Endothelial cell of umbilical vein (primary cell): ENCODE measurements around the gene TLE7. TPM values are rescaled to one million over a fixed set of nuclear protein-coding genes. Genes with fewer than 3 reads are reported as not detected.

Source experiments
- BruUV-seq: library from RNA; stranded (reverse); fragments of 400-500 nt; replicated peaks from 2 replicates; lab custom pipeline; 2021; lab: Mats Ljungman, UMichigan
- CTCF ChIA-PET: fragments of 300-600, 350-600 bp; sonication (Branson Sonifier 250); formaldehyde crosslinking; loops from one replicate; lab custom pipeline; 2021; ENCODE audit warnings: antibody characterized with exemption, inconsistent platforms; lab: Charles Lee
- POLR2A ChIA-PET: fragments of 300-600, 350-600 bp; sonication (Branson Sonifier 250); formaldehyde crosslinking; loops from one replicate; lab custom pipeline; 2021; ENCODE audit warnings: antibody characterized with exemption, inconsistent platforms; lab: Charles Lee
- DNase-seq: peaks from one replicate; pipeline ENCODE4 v3.0.0-alpha.2; 2011; ENCODE audit warnings: low read depth, low spot score
- FAIRE-seq: peaks from 2 replicates; lab custom pipeline; 2011; peaks lifted over from hg19 to GRCh38; lab: Jason Lieb, UNC
- H2AFZ ChIP-seq: 2 replicates; pipeline ENCODE4 v1.6.0; 2012; ENCODE audit warnings: low read depth, low read length, control low read depth, inconsistent platforms
- H3K27ac ChIP-seq: 2 replicates; pipeline ENCODE4 v1.5.1; 2011; ENCODE audit warnings: low read depth, mild to moderate bottlenecking, control low read depth, low read length, moderate library complexity; ENCODE audit not compliant: insufficient read depth
- H3K27me3 ChIP-seq, 2 experiments: 2 replicates each; pipeline versions ENCODE4 v1.6.0 to v1.6.1; 2011; ENCODE audit warnings: low read length in 2 of 2, mixed read lengths in 1 of 2; ENCODE audit not compliant: control insufficient read depth in 2 of 2, insufficient read depth in 2 of 2
- H3K36me3 ChIP-seq, 2 experiments: 2 replicates in 1 of 2; 3 replicates in 1 of 2; pipeline ENCODE4 v1.5.1; 2011; ENCODE audit warnings: low read length in 2 of 2, mild to moderate bottlenecking in 1 of 2, moderate library complexity in 1 of 2; ENCODE audit not compliant: control insufficient read depth in 2 of 2, insufficient read depth in 2 of 2; ENCODE audit errors: extremely low read depth in 1 of 2
- H3K4me1 ChIP-seq: 3 replicates; pipeline ENCODE4 v1.5.1; 2011; ENCODE audit warnings: mild to moderate bottlenecking, low read length; ENCODE audit not compliant: control insufficient read depth, insufficient read depth; ENCODE audit errors: extremely low read depth
- H3K4me2 ChIP-seq: 2 replicates; pipeline ENCODE4 v1.6.1; 2011; ENCODE audit warnings: low read length, control low read depth, mixed read lengths; ENCODE audit not compliant: insufficient read depth
- H3K4me3 ChIP-seq, 3 experiments: fragments of 200-600 bp in 1 of 3; sonication (generic), shearing (Covaris generic) in 1 of 3; replicated peaks in 1 of 3; 2 replicates each; pipeline ENCODE4 v1.5.1; 2011 to 2016; ENCODE audit warnings: control low read depth in 3 of 3, low read length in 3 of 3, mild to moderate bottlenecking in 2 of 3, inconsistent platforms in 1 of 3, low read depth in 1 of 3, moderate library complexity in 1 of 3; ENCODE audit not compliant: insufficient read depth in 1 of 3
- H3K79me2 ChIP-seq: 2 replicates; pipeline ENCODE4 v1.6.0; 2012; ENCODE audit warnings: low read length, inconsistent platforms; ENCODE audit not compliant: control insufficient read depth, insufficient read depth
- H3K9ac ChIP-seq: replicated peaks from 2 replicates; pipeline ENCODE3; 2011; ENCODE audit warnings: low read length, control low read depth; ENCODE audit not compliant: insufficient read depth; ENCODE audit errors: extremely low read depth
- H3K9me1 ChIP-seq: replicated peaks from 3 replicates; pipeline ENCODE4 v1.6.0; 2011; ENCODE audit warnings: mild to moderate bottlenecking, low read length; ENCODE audit not compliant: control insufficient read depth, insufficient read depth; ENCODE audit errors: extremely low read depth
- H3K9me3 ChIP-seq: replicated peaks from 2 replicates; pipeline ENCODE4 v1.5.1; 2012; ENCODE audit warnings: low read length, inconsistent platforms; ENCODE audit not compliant: control insufficient read depth, insufficient read depth
- H4K20me1 ChIP-seq: replicated peaks from 2 replicates; pipeline ENCODE3; 2011; ENCODE audit warnings: mild to moderate bottlenecking, low read length; ENCODE audit not compliant: control insufficient read depth, insufficient read depth; ENCODE audit errors: extremely low read depth
- EZH2 ChIP-seq: IDR thresholded peaks from 2 replicates; pipeline ENCODE4 v1.6.1; 2012; ENCODE audit warnings: borderline replicate concordance, low read depth, mild to moderate bottlenecking, moderate library complexity, low read length, inconsistent platforms; ENCODE audit not compliant: severe bottlenecking
- FOS ChIP-seq: IDR thresholded peaks from 2 replicates; pipeline ENCODE4 v1.6.1; 2011; ENCODE audit warnings: mild to moderate bottlenecking, low read length, moderate library complexity, borderline replicate concordance; ENCODE audit not compliant: insufficient read depth
- GATA2 ChIP-seq: IDR thresholded peaks from 2 replicates; pipeline ENCODE4 v1.7.0; 2011; ENCODE audit warnings: low read depth, mild to moderate bottlenecking, moderate library complexity, mixed read lengths, low read length; ENCODE audit not compliant: insufficient read length, insufficient read depth
- JUN ChIP-seq: IDR thresholded peaks from 2 replicates; pipeline ENCODE4 v1.6.1; 2011; ENCODE audit warnings: borderline replicate concordance, low read depth; ENCODE audit not compliant: insufficient read length, insufficient read depth
- MYC ChIP-seq: IDR thresholded peaks from one replicate; pipeline ENCODE4 v1.6.1; 2011; ENCODE audit warnings: mild to moderate bottlenecking, low read depth, low read length
- POLR2A ChIP-seq: IDR thresholded peaks from 2 replicates; pipeline ENCODE4 v1.6.1; 2012; ENCODE audit warnings: low read depth, mild to moderate bottlenecking, control low read depth, low read length
- POLR2AphosphoS5 ChIP-seq: IDR thresholded peaks from 2 replicates; pipeline ENCODE4 v1.6.1; 2012; ENCODE audit warnings: low read depth, mild to moderate bottlenecking, control low read depth, low read length, moderate library complexity; ENCODE audit not compliant: insufficient read depth
- dilution Hi-C: fragments of 300-500 bp; cut with MboI; formaldehyde crosslinking; loops from one replicate; pipeline ENCODE4 v1.15.0; 2019; ENCODE audit warnings: low sequenced_read_pairs; ENCODE audit not compliant: extremely low pct_ligation_motif_present
- intact Hi-C: fragments of 100-400 bp; cut with micrococcal nuclease; formaldehyde crosslinking; loops from one replicate; pipeline ENCODE4 v1.10.0; 2022
- polyA plus RNA-seq, 4 experiments: library from polyadenylated mRNA; depleted of rRNA in 3 of 4; stranded (reverse) in 3 of 4; unstranded in 1 of 4; fragments of >200 nt; gene quantifications; 2 replicates each; pipeline versions ENCODE4 v1.2.1 to v1.2.3, GENCODE V29; 2011 to 2012; ENCODE audit warnings: missing spikeins in 1 of 4
- total RNA-seq: library from RNA; stranded (reverse); gene quantifications from 2 replicates; pipeline ENCODE4 v1.2.3, GENCODE V29; 2021
- TF ChIP-seq, protein P1 (sequence below): IDR thresholded peaks from 2 replicates; pipeline ENCODE4 v1.6.1; 2011; ENCODE audit not compliant: insufficient read depth, insufficient read length
- TF ChIP-seq, protein P2 (sequence below), 2 donors: IDR thresholded peaks; 1 replicate in 1 of 2; 2 replicates in 1 of 2; pipeline ENCODE4 v1.5.1; 2011; ENCODE audit warnings: low read length in 2 of 2, mild to moderate bottlenecking in 2 of 2, moderate library complexity in 2 of 2, control low read depth in 1 of 2, inconsistent platforms in 1 of 2, low read depth in 1 of 2; ENCODE audit not compliant: insufficient read depth in 1 of 2; ENCODE audit errors: extremely low read depth in 1 of 2

The TLE7 gene
- total and polyA plus RNA-seq, 2 donors (not counting 3 experiments of a cell fraction or from before 2014, with no cell fraction given) = not detected

DNA sequence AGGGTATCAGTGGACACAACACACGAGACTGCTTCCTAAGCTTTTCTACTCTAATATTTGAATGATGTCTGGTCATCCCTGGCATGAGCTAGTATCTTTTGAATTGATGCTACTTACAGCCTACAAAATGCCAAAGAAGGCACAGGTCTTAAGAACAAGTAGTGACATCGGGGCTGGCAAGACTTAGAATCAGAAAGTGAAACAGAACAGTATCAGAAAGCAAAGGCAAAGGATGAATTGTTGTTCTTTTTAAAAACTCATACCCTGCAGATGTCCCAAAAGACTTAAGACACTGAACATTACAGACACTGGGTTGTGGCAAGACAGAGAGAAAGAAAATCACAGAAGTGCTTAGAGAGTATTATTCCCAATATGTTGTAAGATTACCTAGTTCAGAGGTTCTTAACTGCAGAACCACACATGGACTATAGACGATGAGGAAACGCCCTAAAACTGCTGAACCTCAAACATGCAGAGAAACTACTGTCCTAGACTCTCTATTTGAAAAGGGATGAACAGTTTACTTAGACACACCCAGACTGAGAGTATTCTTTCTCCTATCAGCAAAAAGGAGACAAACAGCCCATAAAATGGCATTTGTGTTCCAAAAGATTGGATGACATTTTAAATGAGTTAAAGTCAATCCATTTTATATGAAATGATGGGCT lies 34.7 kb upstream of the TLE7 start:
- no peak overlapping the region for H3K4me3 ChIP-seq
- dilution Hi-C loops = no loop called here
- no peaks in the 10 kb centered on the region for H3K79me2 ChIP-seq
- H3K27me3 ChIP-seq = no peaks in the 10 kb centered on the region
- H3K9me3 ChIP-seq = no peaks in the 10 kb centered on the region
- H3K4me2 ChIP-seq = no peak overlapping the region
- no peak for DNase-seq
- H3K27ac ChIP-seq = no peak overlapping the region
- POLR2A ChIA-PET = interaction anchor here (0.6 kb wide), 1 partner anchor 125 kb away, joined by 5 read pairs; no protein-coding TSS in a partner anchor
- no peaks in the 10 kb centered on the region for H4K20me1 ChIP-seq
- BruUV-seq = no TSS peak
- no peaks in the 10 kb centered on the region for H3K9me1 ChIP-seq
- no peak for FAIRE-seq
- CTCF ChIA-PET = no interaction called here
- H3K9ac ChIP-seq = no peak overlapping the region
- H3K4me1 ChIP-seq = no peaks in the 10 kb centered on the region
- intact Hi-C loops = no loop called here
- no peaks in the 10 kb centered on the region for H3K36me3 ChIP-seq
- no peak overlapping the region for H2AFZ ChIP-seq
- no peak for TF ChIP-seq JUN
- no peak for TF ChIP-seq POLR2AphosphoS5
- TF ChIP-seq MYC = no peak
- TF ChIP-seq GATA2 = no peak
- TF ChIP-seq, protein P1, sequence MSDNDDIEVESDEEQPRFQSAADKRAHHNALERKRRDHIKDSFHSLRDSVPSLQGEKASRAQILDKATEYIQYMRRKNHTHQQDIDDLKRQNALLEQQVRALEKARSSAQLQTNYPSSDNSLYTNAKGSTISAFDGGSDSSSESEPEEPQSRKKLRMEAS = no peak
- TF ChIP-seq POLR2A = no peak
- TF ChIP-seq, protein P2, sequence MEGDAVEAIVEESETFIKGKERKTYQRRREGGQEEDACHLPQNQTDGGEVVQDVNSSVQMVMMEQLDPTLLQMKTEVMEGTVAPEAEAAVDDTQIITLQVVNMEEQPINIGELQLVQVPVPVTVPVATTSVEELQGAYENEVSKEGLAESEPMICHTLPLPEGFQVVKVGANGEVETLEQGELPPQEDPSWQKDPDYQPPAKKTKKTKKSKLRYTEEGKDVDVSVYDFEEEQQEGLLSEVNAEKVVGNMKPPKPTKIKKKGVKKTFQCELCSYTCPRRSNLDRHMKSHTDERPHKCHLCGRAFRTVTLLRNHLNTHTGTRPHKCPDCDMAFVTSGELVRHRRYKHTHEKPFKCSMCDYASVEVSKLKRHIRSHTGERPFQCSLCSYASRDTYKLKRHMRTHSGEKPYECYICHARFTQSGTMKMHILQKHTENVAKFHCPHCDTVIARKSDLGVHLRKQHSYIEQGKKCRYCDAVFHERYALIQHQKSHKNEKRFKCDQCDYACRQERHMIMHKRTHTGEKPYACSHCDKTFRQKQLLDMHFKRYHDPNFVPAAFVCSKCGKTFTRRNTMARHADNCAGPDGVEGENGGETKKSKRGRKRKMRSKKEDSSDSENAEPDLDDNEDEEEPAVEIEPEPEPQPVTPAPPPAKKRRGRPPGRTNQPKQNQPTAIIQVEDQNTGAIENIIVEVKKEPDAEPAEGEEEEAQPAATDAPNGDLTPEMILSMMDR (IDR thresholded peaks at IDR 0.05; ENCODE audit: extremely low read depth in 1 of 2, insufficient read depth in 1 of 2, low read depth in 1 of 2, low read length in 2 of 2) = no peak
- no peak for TF ChIP-seq FOS
- no peak for TF ChIP-seq EZH2
